ENCODE data around the gene CERS4. TPM values are rescaled to one million over a fixed set of nuclear protein-coding genes. Genes with fewer than 3 reads are reported as not detected.

CERS4 gene
- total and polyA plus RNA-seq, 2 of the 8 experiments (the other 6 are each of a cell fraction or from before 2014, with no cell fraction given), result 88.2 to 179 TPM

GRCh38 chr19:8256276-8257051 lies 47.3 kb downstream of the CERS4 start:
- no peak for FAIRE-seq
- peaks cover 8 to 30% (median 26%) of the 10 kb centered on the region in 4 experiments; a peak in 7 of 8 replicates for H3K36me3 ChIP-seq (ENCODE audit: control insufficient read depth in 2 of 4, insufficient read depth in 4 of 4, low read length in 3 of 4)

More at GRCh38 chr19:8256276-8257051, 47.3 kb downstream of the CERS4 start:
- H2AK5ac ChIP-seq (ENCODE audit: low read depth, low read length), result no peak overlapping the region
- H4K91ac ChIP-seq (replicated peaks; ENCODE audit: insufficient read length, low read length), result no peak overlapping the region
- no peak overlapping the region for H3K27ac ChIP-seq (ENCODE audit: low read depth, low read length)
- H4K20me1 ChIP-seq (replicated peaks in 1 of 2; ENCODE audit: control insufficient read depth in 1 of 2, insufficient read depth in 2 of 2, low read length in 2 of 2), result peaks cover 5% of the 10 kb centered on the region in 2 experiments
- H3K23me2 ChIP-seq (ENCODE audit: low read depth, low read length), result no peaks in the 10 kb centered on the region
- H2BK12ac ChIP-seq (ENCODE audit: low read depth, low read length), result no peak overlapping the region
- no peak overlapping the region for H3K4me2 ChIP-seq (ENCODE audit: insufficient read depth in 1 of 2, low read depth in 2 of 2, low read length in 2 of 2)
- H4K8ac ChIP-seq (ENCODE audit: extremely low read depth, insufficient read depth, low read length), result no peak overlapping the region
- no peak overlapping the region for H3K56ac ChIP-seq (replicated peaks; ENCODE audit: insufficient read length, low read depth, low read length)
- H2BK15ac ChIP-seq (ENCODE audit: low read length), result no peak overlapping the region
- no peaks in the 10 kb centered on the region for H3K27me3 ChIP-seq (replicated peaks in 1 of 4; ENCODE audit: control insufficient read depth in 3 of 4, extremely low read depth in 1 of 4, insufficient read depth in 3 of 4, low read length in 3 of 4)
- 91% methylated on average over 15 of the region's 15 CpGs; no CpG with 5 or more reads in 1 of the 2 experiments for WGBS, 2 experiments (ENCODE audit: extremely low coverage in 1 of 2, insufficient coverage in 1 of 2, insufficient read length in 1 of 2, insufficient replicate concordance in 2 of 2, low coverage in 1 of 2, low lambda C conversion rate in 2 of 2, missing lambda C conversion rate in 1 of 2)
- H3K79me2 ChIP-seq (ENCODE audit: control insufficient read depth in 1 of 2, insufficient read depth in 2 of 2, low read length in 2 of 2), result no peaks in the 10 kb centered on the region
- H3K4ac ChIP-seq (replicated peaks; ENCODE audit: insufficient read length, low read depth, low read length), result no peak overlapping the region
- no peak for DNase-seq (ENCODE audit: low read depth in 1 of 2, low spot score in 2 of 2)
- H2BK5ac ChIP-seq (ENCODE audit: low read depth, low read length), result no peak overlapping the region
- H3K14ac ChIP-seq (ENCODE audit: insufficient read length), result no peak overlapping the region
- no peak overlapping the region for H3K4me3 ChIP-seq (ENCODE audit: extremely low read depth in 1 of 4, insufficient read depth in 2 of 4, low read depth in 3 of 4, low read length in 4 of 4)
- H2AFZ ChIP-seq (ENCODE audit: low read length), result no peak overlapping the region
- peaks cover 0 to 4% (median under 1%) of the 10 kb centered on the region in 4 experiments; a peak in 2 of 7 replicates for H3K4me1 ChIP-seq (replicated peaks in 1 of 4; ENCODE audit: control insufficient read depth in 3 of 4, insufficient read depth in 4 of 4, low read length in 3 of 4)
- H2BK20ac ChIP-seq (ENCODE audit: low read length), result no peak overlapping the region
- ChIA-PET CTCF (ENCODE audit: partially characterized antibody) (interaction anchor here (0.6 to 2.0 kb wide), 13 partner anchors 9 to 328 kb away, joined by 3 to 5 read pairs (median 3); no protein-coding TSS in a partner anchor), POLR2A (ENCODE audit: partially characterized antibody) (interaction anchor here (0.8 to 2.1 kb wide), 3 partner anchors 13 to 49 kb away, joined by 3 to 9 read pairs (median 6); no protein-coding TSS in a partner anchor)
- no peak overlapping the region for H3K9ac ChIP-seq (replicated peaks in 1 of 4; ENCODE audit: extremely low read depth in 1 of 4, low read depth in 3 of 4, low read length in 3 of 4)
- H3K79me1 ChIP-seq (ENCODE audit: low read depth, low read length), result no peaks in the 10 kb centered on the region; the same call in 1 of the 2 replicates
- no peak overlapping the region for H4K5ac ChIP-seq (ENCODE audit: insufficient read length, low read depth, low read length)
- H3K9me3 ChIP-seq (ENCODE audit: insufficient read depth in 2 of 2, low read depth in 1 of 2, low read length in 1 of 2), result no peaks in the 10 kb centered on the region
- H3K23ac ChIP-seq (ENCODE audit: insufficient read length), result no peak overlapping the region
- H2BK120ac ChIP-seq (replicated peaks; ENCODE audit: low read depth, low read length), result no peak overlapping the region
- no peak for TF ChIP-seq EP300 (IDR thresholded peaks at IDR 0.05; ENCODE audit: borderline replicate concordance in 1 of 2, low read depth in 2 of 2, low read length in 2 of 2)
- no peak for TF ChIP-seq CHD2 (IDR thresholded peaks at IDR 0.05; ENCODE audit: low read length)
- TF ChIP-seq USF2 (IDR thresholded peaks at IDR 0.05; ENCODE audit: low read length), result no peak
- peak in 1 of 3 experiments; percentile 3; a peak in 1 of 4 replicates for TF ChIP-seq CTCF (IDR thresholded peaks at IDR 0.05; ENCODE audit: control extremely low read depth in 1 of 3, insufficient read depth in 1 of 3, low read depth in 1 of 3, low read length in 3 of 3)
- TF ChIP-seq HDAC2 (IDR thresholded peaks at IDR 0.05; ENCODE audit: borderline replicate concordance in 1 of 2, low read depth in 2 of 2, low read length in 2 of 2), result peak in 1 of 2 experiments; percentile 72; a peak in 1 of 4 replicates
- peak; percentile 88; the same call in 1 of the 2 replicates for TF ChIP-seq KDM1A (IDR thresholded peaks at IDR 0.05; ENCODE audit: borderline replicate concordance, low read length)
- TF ChIP-seq CREB1 (IDR thresholded peaks at IDR 0.05), result no peak
- no peak overlapping the region for H3K18ac ChIP-seq (ENCODE audit: extremely low read depth, low read length)
